ENCODE results near the gene NBDY. TPM values are rescaled to one million over a fixed set of nuclear protein-coding genes. Genes with fewer than 3 reads are reported as not detected.

NBDY gene
- total RNA-seq, 2 donors from 2014 or later, result 64.2 to 83.5 TPM

DNA sequence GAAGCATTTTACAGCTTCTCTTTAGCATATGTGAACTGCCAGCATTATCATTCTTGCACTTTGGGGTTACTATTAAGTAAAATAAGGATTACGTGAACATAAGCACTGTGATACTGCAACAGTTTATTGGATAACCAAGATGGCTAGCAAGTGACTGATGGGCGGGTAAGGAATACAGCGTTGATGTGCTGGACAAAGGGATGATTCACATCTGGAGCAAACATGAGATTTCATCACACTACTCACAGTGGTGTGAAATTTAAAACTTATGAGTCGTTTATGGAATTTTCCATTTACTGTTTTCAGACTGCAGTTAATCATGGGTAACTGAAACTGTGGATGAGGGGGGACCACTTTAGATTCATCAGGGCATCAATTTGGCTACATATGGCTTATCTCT, 16.0 kb downstream of the NBDY start:
- Mint-ChIP-seq H3K27me3 (ENCODE audit: insufficient read depth) (no peaks in the 10 kb centered on the region), H3K4me1 (no peaks in the 10 kb centered on the region), H3K9me3 (peaks cover 47% of the 10 kb centered on the region), H3K27ac (no peak overlapping the region), H3K36me3 (ENCODE audit: low read depth) (peaks cover 46% of the 10 kb centered on the region), H3K4me3 (no peak overlapping the region)
- no peak for DNase-seq
- H3K36me3 ChIP-seq (ENCODE audit: control insufficient read depth, insufficient read depth, low read length), result peaks cover 4% of the 10 kb centered on the region
- H3K9me3 ChIP-seq (ENCODE audit: control insufficient read depth, low read length), result peaks cover 7% of the 10 kb centered on the region
- H3K4me1 ChIP-seq (ENCODE audit: control insufficient read depth, insufficient read depth, low read length), result no peaks in the 10 kb centered on the region
- H3K27ac ChIP-seq (ENCODE audit: low read depth, low read length), result no peak overlapping the region
- no peak overlapping the region for H3K9ac ChIP-seq (ENCODE audit: extremely low read depth, low read length, poor library complexity, severe bottlenecking)
- no peaks in the 10 kb centered on the region for H3K27me3 ChIP-seq (ENCODE audit: control insufficient read depth, insufficient read depth, low read length, poor library complexity, severe bottlenecking)
- 100% methylated on average over 2 of the region's 4 CpGs; no CpG with 5 or more reads in 1 of the 2 experiments for WGBS, 2 experiments (ENCODE audit: insufficient coverage in 1 of 2, insufficient read length in 1 of 2)
- TF ChIP-seq, protein P1, sequence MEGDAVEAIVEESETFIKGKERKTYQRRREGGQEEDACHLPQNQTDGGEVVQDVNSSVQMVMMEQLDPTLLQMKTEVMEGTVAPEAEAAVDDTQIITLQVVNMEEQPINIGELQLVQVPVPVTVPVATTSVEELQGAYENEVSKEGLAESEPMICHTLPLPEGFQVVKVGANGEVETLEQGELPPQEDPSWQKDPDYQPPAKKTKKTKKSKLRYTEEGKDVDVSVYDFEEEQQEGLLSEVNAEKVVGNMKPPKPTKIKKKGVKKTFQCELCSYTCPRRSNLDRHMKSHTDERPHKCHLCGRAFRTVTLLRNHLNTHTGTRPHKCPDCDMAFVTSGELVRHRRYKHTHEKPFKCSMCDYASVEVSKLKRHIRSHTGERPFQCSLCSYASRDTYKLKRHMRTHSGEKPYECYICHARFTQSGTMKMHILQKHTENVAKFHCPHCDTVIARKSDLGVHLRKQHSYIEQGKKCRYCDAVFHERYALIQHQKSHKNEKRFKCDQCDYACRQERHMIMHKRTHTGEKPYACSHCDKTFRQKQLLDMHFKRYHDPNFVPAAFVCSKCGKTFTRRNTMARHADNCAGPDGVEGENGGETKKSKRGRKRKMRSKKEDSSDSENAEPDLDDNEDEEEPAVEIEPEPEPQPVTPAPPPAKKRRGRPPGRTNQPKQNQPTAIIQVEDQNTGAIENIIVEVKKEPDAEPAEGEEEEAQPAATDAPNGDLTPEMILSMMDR (conservative IDR thresholded peaks at IDR 0.05), result no peak
- H3K4me3 ChIP-seq (ENCODE audit: low read length), result no peak overlapping the region

DNA sequence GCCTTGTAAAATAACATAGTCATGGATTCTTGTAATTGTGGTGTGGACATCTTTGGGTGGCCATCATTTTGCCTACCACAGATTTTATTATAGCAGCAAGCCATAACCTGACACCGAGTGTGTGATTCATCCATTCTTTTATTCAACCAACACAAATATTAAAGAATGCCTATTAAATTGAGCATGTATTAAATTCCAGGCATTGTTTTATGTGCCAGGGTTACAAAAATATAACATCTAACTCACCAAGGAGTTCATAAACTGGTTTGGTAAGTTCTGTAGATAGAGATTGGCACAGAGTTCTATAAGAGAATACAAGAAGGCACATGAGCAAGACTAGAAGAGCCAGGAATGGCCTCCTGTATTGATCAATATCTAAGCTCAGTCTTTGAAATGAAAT, 18.0 kb downstream of the NBDY start:
- Mint-ChIP-seq H3K27ac (no peak overlapping the region), H3K4me1 (no peaks in the 10 kb centered on the region), H3K9me3 (peaks cover 34% of the 10 kb centered on the region), H3K4me3 (no peak overlapping the region), H3K27me3 (ENCODE audit: insufficient read depth) (no peaks in the 10 kb centered on the region), H3K36me3 (ENCODE audit: low read depth) (peaks cover 27% of the 10 kb centered on the region)
- DNase-seq, result no peak
- Histone ChIP-seq H3K4me3 (ENCODE audit: low read length) (no peak overlapping the region), H3K36me3 (ENCODE audit: control insufficient read depth, insufficient read depth, low read length) (peaks cover 9% of the 10 kb centered on the region), H3K27me3 (ENCODE audit: control insufficient read depth, insufficient read depth, low read length, poor library complexity, severe bottlenecking) (no peaks in the 10 kb centered on the region), H3K27ac (ENCODE audit: low read depth, low read length) (no peak overlapping the region), H3K9ac (ENCODE audit: extremely low read depth, low read length, poor library complexity, severe bottlenecking) (no peak overlapping the region), H3K4me1 (ENCODE audit: control insufficient read depth, insufficient read depth, low read length) (no peaks in the 10 kb centered on the region), H3K9me3 (ENCODE audit: control insufficient read depth, low read length) (peaks cover 2% of the 10 kb centered on the region)
- TF ChIP-seq, protein P1 (conservative IDR thresholded peaks at IDR 0.05), result no peak
- no CpG with 5 or more reads among the region's 1 CpG for WGBS, 2 experiments (ENCODE audit: insufficient coverage in 1 of 2, insufficient read length in 1 of 2)

DNA sequence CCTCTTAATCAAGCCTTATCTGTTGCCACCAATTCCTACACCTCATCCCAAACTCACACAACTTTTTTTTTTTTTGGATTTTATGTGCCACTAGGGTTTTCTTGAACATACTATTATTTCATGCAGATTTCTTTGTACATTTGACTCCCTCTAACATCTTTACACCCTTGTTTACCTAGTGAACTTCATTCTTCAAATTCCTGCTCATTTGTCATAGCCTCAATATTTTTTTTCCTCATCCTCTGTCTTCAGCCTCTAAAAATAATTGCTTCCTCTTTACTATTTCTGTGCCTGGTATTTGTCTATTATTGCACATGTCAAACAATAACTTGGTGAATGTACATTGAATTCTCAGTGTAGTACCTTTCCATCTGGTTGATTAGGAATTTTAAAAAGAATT, 22.0 kb downstream of the NBDY start:
- no peaks in the 10 kb centered on the region for H3K27me3 ChIP-seq (ENCODE audit: control insufficient read depth, insufficient read depth, low read length, poor library complexity, severe bottlenecking)
- no peaks in the 10 kb centered on the region for H3K4me1 Mint-ChIP-seq
- H3K36me3 ChIP-seq (ENCODE audit: control insufficient read depth, insufficient read depth, low read length), result peaks cover 18% of the 10 kb centered on the region
- H3K4me3 ChIP-seq (ENCODE audit: low read length), result no peak overlapping the region
- H3K27ac Mint-ChIP-seq, result no peak overlapping the region
- H3K36me3 Mint-ChIP-seq (ENCODE audit: low read depth), result peaks cover 25% of the 10 kb centered on the region
- TF ChIP-seq, protein P1 (conservative IDR thresholded peaks at IDR 0.05), result no peak
- H3K27me3 Mint-ChIP-seq (ENCODE audit: insufficient read depth), result no peaks in the 10 kb centered on the region
- DNase-seq, result no peak
- peaks cover 40% of the 10 kb centered on the region for H3K9me3 Mint-ChIP-seq
- no peaks in the 10 kb centered on the region for H3K9me3 ChIP-seq (ENCODE audit: control insufficient read depth, low read length)
- H3K4me1 ChIP-seq (ENCODE audit: control insufficient read depth, insufficient read depth, low read length), result no peaks in the 10 kb centered on the region
- H3K27ac ChIP-seq (ENCODE audit: low read depth, low read length), result no peak overlapping the region
- no peak overlapping the region for H3K4me3 Mint-ChIP-seq
- H3K9ac ChIP-seq (ENCODE audit: extremely low read depth, low read length, poor library complexity, severe bottlenecking), result no peak overlapping the region
